Middle frontal gyrus (tissue), 1 donor: ENCODE data around the gene C15orf61.

ENCODE experiments used
- DNase-seq: peaks from one replicate; pipeline ENCODE4 v3.0.0-alpha.2; 2015; ENCODE audit warnings: low spot score; ENCODE audit errors: extremely low spot score

The C15orf61 gene

DNA sequence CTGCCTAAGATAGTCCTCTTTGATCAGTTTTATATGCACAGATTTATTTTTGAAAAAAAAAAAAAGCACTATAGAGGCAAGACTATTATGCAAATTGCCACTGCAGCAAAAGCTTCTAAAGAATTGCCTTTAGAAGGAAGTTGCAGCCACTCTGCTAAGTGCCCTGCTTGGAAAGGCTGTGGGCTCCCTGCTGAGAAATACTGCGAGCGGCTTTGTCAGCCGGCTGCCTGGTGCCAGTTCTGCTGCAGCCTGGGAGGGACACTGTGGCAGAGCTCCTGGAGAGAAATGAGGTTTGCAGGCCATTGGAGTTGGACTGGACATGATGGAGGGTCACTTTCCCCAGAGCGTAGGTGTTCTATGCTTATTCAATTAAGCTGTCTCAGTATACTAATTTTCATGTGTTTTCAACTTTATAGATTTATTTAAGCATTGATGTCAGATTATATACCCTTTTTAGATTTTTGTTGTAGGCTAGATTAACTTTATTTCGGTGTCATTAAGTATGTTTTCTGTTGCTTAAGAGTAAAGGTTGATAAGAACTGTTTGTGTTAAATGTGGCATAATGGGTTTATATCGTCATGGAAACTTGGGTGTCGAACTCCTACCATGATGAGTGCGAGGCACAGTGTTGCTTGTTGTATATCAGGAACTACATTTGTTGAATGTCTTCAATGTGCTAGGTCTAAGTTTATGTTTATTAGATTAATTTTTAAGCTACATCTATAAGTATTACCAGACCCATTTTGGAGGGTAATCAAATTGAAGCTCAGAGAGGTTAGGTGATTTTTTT is 28.1 kb downstream of the C15orf61 start:
- peak; percentile 36 for DNase-seq

DNA sequence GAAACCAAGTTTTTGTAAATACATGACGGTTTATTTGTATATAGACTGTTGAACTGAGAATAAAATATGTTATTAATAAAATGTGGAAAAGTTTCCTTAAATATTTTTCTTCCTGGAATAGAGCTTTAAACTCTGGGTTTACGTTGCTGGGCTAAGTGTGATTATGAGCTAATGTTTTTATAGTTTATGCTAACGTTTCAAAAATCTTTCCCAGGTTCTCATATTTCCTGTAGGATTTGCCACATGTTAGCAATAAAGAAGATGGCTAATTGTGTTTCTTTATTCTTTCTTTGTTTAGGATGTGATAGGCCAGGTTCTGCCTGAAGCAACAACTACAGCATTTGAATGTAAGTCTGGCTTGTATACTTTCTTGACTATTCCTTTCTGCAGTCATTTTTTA is 28.8 kb downstream of the C15orf61 start:
- no peak for DNase-seq

DNA sequence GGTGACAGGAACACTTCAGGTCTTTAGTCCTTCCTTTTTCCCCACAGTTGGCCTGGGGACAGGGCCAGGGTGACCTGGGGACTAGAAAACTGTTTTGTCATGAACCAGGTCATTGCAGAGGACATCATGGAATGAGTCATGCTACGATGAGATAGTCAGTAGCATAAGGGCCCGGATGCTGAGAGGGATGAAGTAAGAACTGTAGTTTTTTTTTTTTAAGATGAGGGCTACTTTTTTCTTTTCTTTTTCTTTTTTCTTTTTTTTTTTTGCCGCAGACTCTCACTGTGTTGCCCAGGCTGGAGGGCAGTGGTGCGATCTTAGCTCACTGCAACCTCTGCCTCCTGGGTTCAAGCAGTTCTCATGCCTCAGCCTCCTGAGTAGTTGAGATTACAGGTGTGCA is 29.6 kb downstream of the C15orf61 start:
- no peak for DNase-seq

DNA sequence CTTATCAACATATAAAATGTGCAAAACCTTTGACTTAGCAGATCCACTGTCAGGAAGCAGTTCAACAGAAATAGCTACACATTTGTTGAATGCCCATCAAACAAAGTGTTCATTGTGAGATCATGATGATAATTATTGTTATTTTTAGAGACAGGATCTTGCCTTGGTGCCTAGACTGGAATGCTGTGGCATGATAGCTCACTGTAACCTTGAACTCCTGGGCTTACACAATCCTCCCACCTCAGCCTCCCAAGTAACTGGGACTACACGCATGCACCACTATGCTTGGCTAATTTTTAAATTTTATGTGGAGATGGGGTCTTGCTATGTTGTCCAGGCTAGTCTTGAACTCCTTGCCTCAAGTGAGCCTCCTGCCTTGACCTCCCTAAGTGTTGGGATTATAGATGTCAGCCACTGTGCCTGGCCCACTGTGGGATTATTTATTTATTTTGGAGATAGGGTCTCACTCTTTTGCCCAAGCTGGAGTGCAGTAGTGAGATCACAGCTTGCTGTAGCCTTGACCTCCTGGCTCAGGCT is 30.3 kb downstream of the C15orf61 start:
- DNase-seq: no peak

DNA sequence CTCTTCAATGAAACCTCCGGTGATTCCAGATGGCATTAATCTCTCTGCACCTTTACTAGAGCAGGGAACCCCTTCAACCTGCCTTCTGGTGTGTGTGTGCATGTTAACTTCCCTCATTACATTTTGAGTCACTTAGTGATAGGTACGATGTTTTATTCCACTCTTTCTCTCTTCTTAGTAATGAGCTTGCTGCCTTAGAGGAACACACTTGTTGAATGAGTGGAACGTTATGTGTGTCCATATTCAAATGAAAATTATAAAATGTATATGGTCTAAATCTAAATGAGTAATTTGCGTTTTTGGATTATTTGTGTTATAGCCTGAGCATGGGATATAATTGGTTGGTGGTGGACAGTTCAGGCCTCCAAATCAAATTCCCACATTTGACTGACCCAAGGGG is 33.6 kb downstream of the C15orf61 start:
- DNase-seq: no peak

- DNase-seq: no peak
These were observed 36.1 kb downstream of the C15orf61 start for GRCh38 chr15:67556976-67557570.

DNA sequence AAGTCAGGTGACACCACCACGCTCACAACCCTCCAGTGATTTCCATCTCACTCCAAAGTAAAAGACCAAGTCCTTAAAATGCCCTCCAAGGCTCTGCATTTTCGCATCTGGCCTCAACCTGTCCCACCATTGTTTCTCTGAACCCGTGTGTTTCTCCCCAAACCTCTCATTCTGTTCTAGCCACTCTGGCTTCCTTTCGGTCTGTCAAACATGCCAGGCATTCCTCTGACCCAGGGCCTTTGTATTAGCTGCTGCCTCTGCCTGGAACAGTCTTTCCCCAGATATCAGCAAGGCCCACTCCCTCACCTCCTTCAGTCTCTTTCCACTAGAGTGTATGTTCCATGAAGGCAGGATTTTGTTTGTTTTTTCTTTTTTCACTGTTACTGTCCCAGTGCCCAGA is 37.6 kb downstream of the C15orf61 start:
- no peak for DNase-seq

- no peak for DNase-seq
These were observed 38.2 kb downstream of the C15orf61 start for GRCh38 chr15:67559158-67559557.

GRCh38 chr15:67559576-67559975 is 38.6 kb downstream of the C15orf61 start:
- no peak for DNase-seq

DNA sequence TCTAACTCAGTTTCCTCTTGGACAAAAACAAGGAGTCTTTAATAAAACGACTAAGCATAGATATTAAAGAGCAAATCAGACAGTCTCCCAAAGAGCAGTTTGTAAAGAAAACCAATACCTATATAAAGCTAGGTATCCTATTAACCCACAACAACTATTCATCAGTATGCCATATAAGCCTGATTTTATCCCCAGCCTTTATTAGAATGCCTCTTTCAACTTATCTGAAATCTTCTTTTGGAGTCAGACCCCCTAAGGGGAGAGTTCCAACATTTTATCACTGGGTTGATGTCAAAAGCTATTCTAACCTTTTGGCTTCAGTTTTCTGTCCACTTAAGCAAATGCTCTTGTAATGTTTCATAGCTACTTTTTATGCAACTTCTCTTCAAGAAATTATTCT is 39.4 kb downstream of the C15orf61 start:
- DNase-seq: no peak

DNA sequence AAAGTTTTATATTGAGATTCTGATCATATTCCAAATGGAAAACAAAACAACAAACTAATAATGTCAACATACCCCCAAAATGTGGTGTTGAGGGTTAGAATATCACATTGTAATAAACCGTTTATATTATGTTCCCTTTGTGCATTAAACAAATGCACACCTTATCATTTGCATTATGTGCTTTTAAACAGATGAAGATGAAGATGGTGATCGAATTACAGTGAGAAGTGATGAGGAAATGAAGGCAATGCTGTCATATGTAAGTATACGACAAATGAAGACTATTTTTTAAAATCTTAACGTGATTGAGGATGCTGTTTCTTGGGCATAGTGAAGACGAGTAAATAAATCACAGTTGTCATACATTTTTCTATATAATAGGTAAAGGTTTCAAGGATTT is 42.2 kb downstream of the C15orf61 start:
- DNase-seq: no peak

GRCh38 chr15:67564021-67564967 is 43.4 kb downstream of the C15orf61 start:
- DNase-seq: no peak

DNA sequence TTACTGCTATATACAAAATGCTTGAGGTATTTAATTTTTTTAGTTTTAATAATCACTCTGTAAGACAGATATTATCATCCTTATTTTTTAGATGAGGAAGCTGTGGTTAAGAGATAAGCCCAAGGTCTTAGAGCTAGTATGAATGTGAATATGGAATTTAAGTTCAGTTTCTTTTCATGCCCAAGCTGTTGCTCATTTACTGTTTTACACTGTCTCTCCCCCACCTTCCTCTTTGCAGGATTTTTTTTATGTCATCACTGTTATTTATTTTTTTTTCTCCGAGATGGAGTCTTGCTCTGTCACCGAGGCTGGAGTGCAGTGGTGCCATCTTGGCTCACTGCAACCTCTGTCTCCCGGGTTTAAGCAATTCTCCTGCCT is 44.0 kb downstream of the C15orf61 start:
- DNase-seq: no peak

- DNase-seq: no peak
These were observed 48.7 kb downstream of the C15orf61 start for GRCh38 chr15:67569668-67570067.

DNA sequence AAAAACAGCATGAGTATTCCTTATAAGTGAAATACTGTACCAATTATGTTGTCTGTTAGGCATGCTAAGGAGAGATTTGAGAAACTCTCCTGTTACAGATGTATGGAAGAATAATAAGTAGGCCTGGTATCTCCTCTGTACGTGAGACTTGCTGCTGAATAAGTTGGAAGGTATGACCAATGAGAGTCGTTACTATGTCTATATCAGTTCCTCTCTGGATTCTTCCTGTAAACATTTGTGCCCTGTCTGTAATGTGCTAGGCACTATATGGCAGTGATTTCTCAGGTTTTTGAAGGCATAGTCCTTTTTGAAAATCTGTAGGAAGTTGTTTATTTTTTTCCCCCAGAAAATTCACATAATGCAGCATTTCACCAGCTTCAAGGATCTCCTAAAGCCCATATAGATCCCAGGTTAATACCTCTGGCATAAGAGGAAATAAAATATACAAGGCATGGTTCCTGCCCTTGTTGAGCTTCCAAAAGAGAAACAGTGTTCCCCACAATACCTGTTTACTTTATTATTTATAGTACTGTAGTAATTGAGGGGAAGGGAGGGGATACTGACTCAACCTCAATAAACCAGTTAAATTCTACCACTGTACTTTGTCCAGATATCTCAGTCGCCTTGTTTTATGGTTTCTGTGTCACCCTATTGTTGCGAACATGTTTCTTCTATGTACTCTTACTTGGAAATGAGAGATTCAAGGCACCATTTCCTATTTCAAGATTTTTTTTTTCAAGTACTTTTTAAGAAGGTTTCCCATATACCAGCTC is 50.1 kb downstream of the C15orf61 start:
- no peak for DNase-seq

GRCh38 chr15:67571648-67572415 is 50.9 kb downstream of the C15orf61 start:
- DNase-seq: no peak

- no peak for DNase-seq
These were observed 52.3 kb downstream of the C15orf61 start for GRCh38 chr15:67573194-67573593.

DNA sequence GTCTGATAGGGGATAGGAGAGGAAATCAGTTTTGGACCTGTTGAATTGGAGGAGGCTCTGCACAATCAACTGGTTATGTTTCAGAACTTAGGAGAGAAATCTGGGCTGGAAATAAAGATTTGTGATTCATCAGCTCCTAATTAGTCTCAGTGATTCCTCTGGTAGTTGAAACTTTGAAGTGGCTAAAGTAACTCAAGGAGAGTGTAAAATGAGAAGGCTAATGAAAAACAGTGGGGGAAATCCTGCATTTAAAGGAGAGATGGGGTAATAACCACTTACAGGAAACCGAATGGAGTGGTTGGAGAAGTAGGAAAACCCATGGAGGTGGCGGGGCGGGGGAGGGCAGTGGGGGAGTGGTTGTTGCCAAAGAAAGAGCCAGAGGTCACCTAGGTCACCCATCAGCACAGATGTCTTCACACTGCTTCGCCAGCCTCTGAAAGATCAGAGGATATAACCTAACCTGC is 54.1 kb downstream of the C15orf61 start:
- DNase-seq: no peak

DNA sequence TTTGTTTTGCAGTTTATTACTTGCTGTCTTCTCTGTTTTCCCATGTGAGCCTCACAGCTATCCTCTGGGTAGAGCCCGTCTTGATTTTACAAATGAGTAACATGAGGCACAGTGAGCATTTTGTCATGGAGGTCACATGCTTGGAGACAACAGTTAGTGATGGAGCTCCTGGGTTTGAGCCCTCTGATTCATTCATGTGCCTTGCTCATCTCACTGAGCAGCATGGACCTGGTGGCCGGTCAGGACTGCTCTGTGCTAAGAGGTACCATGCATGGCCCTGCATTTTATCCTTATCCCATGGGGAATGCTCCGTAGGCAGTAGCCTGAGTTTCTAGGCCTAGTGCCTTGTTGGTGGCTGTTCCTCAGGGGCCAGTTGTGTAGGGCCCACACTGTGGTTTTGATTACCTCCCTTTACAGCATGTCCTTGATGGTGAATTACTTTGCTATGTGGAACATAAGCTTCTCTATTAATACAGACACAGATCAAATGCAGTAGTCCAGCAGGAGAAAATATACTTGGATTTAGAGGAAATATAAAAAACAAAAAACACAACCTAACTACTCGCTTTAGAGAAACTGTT is 57.2 kb downstream of the C15orf61 start:
- no peak for DNase-seq

- no peak for DNase-seq
These were observed 58.2 kb downstream of the C15orf61 start for GRCh38 chr15:67579164-67579563.
